Kidney (tissue), 14 donors: ENCODE measurements around the gene AUTS2. TPM values are rescaled to one million over a fixed set of nuclear protein-coding genes. Genes with fewer than 3 reads are reported as not detected.
A peak's percentile ranks its signal among the peaks of the same experiment; 100 is the strongest.

Experiments used
- DNase-seq, 5 donors: peaks; one replicate each; pipeline ENCODE4 v3.0.0-alpha.2; 2013 to 2020
- FAIRE-seq: peaks from 2 replicates; lab custom pipeline; 2012; peaks lifted over from hg19 to GRCh38; lab: Jason Lieb, UNC
- H3K27ac ChIP-seq, 2 donors: one replicate each; pipeline ENCODE4 v1.7.0; 2013; ENCODE audit warnings: low read depth in 2 of 2, low read length in 2 of 2, inconsistent platforms in 1 of 2
- H3K27me3 ChIP-seq: one replicate; pipeline ENCODE4 v1.7.1; 2013; ENCODE audit warnings: low read length, inconsistent platforms; ENCODE audit not compliant: control insufficient read depth, insufficient read depth
- H3K36me3 ChIP-seq, 3 donors: one replicate each; pipeline versions ENCODE4 v1.7.0 to v1.7.1; 2013; ENCODE audit warnings: low read length in 3 of 3, control low read depth in 1 of 3, inconsistent platforms in 1 of 3; ENCODE audit not compliant: insufficient read depth in 3 of 3, control insufficient read depth in 2 of 3
- H3K4me1 ChIP-seq, 3 donors: one replicate each; pipeline versions ENCODE4 v1.7.0 to v1.7.1; 2013; ENCODE audit warnings: low read length in 3 of 3, inconsistent platforms in 1 of 3, low read depth in 1 of 3; ENCODE audit not compliant: control insufficient read depth in 2 of 3, insufficient read depth in 2 of 3
- H3K4me3 ChIP-seq, 3 donors: one replicate each; pipeline versions ENCODE4 v1.7.0 to v1.8.1; 2013; ENCODE audit warnings: low read length in 3 of 3, control low read depth in 1 of 3, inconsistent platforms in 1 of 3
- H3K9ac ChIP-seq, 3 donors: one replicate each; pipeline versions ENCODE4 v1.7.0 to v1.7.1; 2013; ENCODE audit warnings: low read length in 3 of 3, control low read depth in 1 of 3, inconsistent platforms in 1 of 3
- H3K9me3 ChIP-seq, 3 donors: one replicate each; pipeline versions ENCODE4 v1.7.0 to v1.7.1; 2013; ENCODE audit warnings: low read length in 3 of 3, control low read depth in 1 of 3, inconsistent platforms in 1 of 3; ENCODE audit not compliant: control insufficient read depth in 2 of 3, insufficient read depth in 1 of 3
- intact Hi-C: fragments of 100-400 bp; cut with DNase I; formaldehyde crosslinking; loops from one replicate; pipeline ENCODE4 v1.11.1; 2022
- polyA plus RNA-seq: library from polyadenylated mRNA; stranded (reverse); fragments of 350-450 nt; fragmentation: Illumina TruSeq; extraction: RNeasy Lipid Tissue Mini Kit (QIAGEN cat#74804); gene quantifications from one replicate; pipeline ENCODE4 v1.2.3, GENCODE V29; 2014; ENCODE audit warnings: low read depth, low replicate concordance; ENCODE audit not compliant: insufficient read depth
- total RNA-seq: library from RNA; stranded (reverse); fragmentation: NEBNext Ultra II Directional; extraction: Animal tissue kit (Norgen Biotek cat#: 25700); gene quantifications from one replicate; pipeline ENCODE4 v1.2.1, GENCODE V29; 2021
- TF ChIP-seq, protein P1 (sequence below): IDR thresholded peaks from 3 replicates; pipeline ENCODE4 v1.5.1; 2012; ENCODE audit warnings: mild to moderate bottlenecking, moderate library complexity, borderline replicate concordance; ENCODE audit not compliant: insufficient read depth; ENCODE audit errors: extremely low read depth
- donor health status: control.
- donor health status: control.
- donor health status: control.
- donor health status: control.
- donor health status: control.
- donor health status: DM: yes; HTN: yes; CAD: no.
- donor health status: Normal renal cell carcinoma (clear cell type).

The AUTS2 gene
- total and polyA plus RNA-seq, 2 donors from 2014 or later, result 5.2 to 33.8 TPM

- H3K27me3 ChIP-seq, result no peaks in the 10 kb centered on the region
- FAIRE-seq, result no peak
- no peaks in the 10 kb centered on the region for H3K4me1 ChIP-seq
- peak in 1 of 5 donors; percentile 35 for DNase-seq
- H3K36me3 ChIP-seq, result no peaks in the 10 kb centered on the region
- intact Hi-C loops, result no loop called here
- no peak overlapping the region for H3K9ac ChIP-seq
- H3K9me3 ChIP-seq, result no peaks in the 10 kb centered on the region
- H3K4me3 ChIP-seq, result no peak overlapping the region
- TF ChIP-seq, protein P1, sequence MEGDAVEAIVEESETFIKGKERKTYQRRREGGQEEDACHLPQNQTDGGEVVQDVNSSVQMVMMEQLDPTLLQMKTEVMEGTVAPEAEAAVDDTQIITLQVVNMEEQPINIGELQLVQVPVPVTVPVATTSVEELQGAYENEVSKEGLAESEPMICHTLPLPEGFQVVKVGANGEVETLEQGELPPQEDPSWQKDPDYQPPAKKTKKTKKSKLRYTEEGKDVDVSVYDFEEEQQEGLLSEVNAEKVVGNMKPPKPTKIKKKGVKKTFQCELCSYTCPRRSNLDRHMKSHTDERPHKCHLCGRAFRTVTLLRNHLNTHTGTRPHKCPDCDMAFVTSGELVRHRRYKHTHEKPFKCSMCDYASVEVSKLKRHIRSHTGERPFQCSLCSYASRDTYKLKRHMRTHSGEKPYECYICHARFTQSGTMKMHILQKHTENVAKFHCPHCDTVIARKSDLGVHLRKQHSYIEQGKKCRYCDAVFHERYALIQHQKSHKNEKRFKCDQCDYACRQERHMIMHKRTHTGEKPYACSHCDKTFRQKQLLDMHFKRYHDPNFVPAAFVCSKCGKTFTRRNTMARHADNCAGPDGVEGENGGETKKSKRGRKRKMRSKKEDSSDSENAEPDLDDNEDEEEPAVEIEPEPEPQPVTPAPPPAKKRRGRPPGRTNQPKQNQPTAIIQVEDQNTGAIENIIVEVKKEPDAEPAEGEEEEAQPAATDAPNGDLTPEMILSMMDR, result peak; percentile 17
- no peak overlapping the region for H3K27ac ChIP-seq
Observed at GRCh38 chr7:69893906-69894305, 295.6 kb downstream of the AUTS2 start.

GRCh38 chr7:69895446-69895845 is 297.2 kb downstream of the AUTS2 start:
- TF ChIP-seq, protein P1, result no peak
- DNase-seq (no peak), FAIRE-seq (no peak)
- H3K9ac ChIP-seq, result no peak overlapping the region
- intact Hi-C loops, result no loop called here
- no peak overlapping the region for H3K4me3 ChIP-seq
- H3K9me3 ChIP-seq, result no peaks in the 10 kb centered on the region
- no peaks in the 10 kb centered on the region for H3K4me1 ChIP-seq
- H3K27me3 ChIP-seq, result no peaks in the 10 kb centered on the region
- H3K27ac ChIP-seq, result no peak overlapping the region
- H3K36me3 ChIP-seq, result no peaks in the 10 kb centered on the region

DNA sequence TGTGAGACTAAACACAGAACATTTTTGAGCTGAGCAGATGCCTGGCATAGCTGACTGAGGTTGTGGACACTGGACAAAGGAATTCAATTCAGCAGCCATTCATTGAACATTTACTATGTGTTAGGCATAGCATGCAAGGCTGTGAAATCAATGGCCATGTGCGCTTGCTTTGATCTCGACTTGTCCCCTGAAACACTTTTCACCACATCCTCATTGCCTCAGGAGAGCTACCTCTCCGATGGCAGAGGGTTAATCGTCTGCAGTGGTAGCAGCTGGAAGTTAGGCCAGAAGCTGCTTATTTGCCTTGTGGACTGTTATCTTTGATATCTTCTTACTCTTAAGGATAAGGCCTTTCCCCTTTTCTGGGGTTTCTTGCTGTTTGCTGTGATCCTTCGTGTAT is 297.8 kb downstream of the AUTS2 start:
- H3K9ac ChIP-seq, result no peak overlapping the region
- DNase-seq (no peak), FAIRE-seq (no peak)
- H3K27ac ChIP-seq, result no peak overlapping the region
- H3K4me3 ChIP-seq, result no peak overlapping the region
- no peaks in the 10 kb centered on the region for H3K36me3 ChIP-seq
- intact Hi-C loops, result no loop called here
- TF ChIP-seq, protein P1, result no peak
- no peaks in the 10 kb centered on the region for H3K4me1 ChIP-seq
- H3K9me3 ChIP-seq, result no peaks in the 10 kb centered on the region
- no peaks in the 10 kb centered on the region for H3K27me3 ChIP-seq

DNA sequence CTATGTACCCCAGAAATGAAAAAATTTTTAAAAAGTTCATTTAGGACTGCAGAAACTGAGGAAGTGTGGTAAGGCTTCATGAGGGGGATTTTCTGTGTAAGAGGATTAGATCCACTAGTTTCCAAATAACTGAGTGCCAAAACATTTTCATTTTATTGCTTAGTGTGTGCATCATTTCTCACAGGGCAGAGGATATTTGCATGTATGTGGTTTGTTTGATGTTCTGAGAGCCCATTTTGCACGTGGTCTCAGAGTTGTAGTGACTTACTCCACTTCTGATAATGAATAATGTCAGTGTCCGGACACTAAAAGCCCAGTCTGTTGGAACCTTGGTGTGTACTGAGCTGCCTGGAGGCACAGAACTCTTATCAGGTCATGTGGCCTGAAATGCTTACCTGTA is 299.9 kb downstream of the AUTS2 start:
- FAIRE-seq (no peak), DNase-seq (no peak)
- H3K4me1 ChIP-seq, result no peaks in the 10 kb centered on the region
- H3K27me3 ChIP-seq, result no peaks in the 10 kb centered on the region
- H3K4me3 ChIP-seq, result no peak overlapping the region
- intact Hi-C loops, result no loop called here
- H3K9ac ChIP-seq, result no peak overlapping the region
- H3K36me3 ChIP-seq, result no peaks in the 10 kb centered on the region
- H3K27ac ChIP-seq, result no peak overlapping the region
- no peaks in the 10 kb centered on the region for H3K9me3 ChIP-seq
- TF ChIP-seq, protein P1, result no peak
